PC-3 (cell line): Measurements from ENCODE around the gene AUTS2. TPM values are rescaled to one million over a fixed set of nuclear protein-coding genes. Genes with fewer than 3 reads are reported as not detected.

ENCODE experiments used
- ATAC-seq: fragments of 200-7000 bp; cut with Tn5 transposase; 2 replicates; pipeline ENCODE4 v1.9.1; 2020; ENCODE audit warnings: mild to moderate bottlenecking, moderate library complexity
- BruUV-seq: library from RNA; stranded (reverse); fragments of 400-500 nt; replicated peaks from 2 replicates; lab custom pipeline; 2021; lab: Mats Ljungman, UMichigan
- CTCF ChIA-PET: fragments of 300-600 bp; sonication (Branson Sonifier 250); formaldehyde crosslinking; loops from one replicate; lab custom pipeline; 2022; ENCODE audit warnings: antibody characterized with exemption; lab: Charles Lee
- POLR2A ChIA-PET: fragments of 300-600 bp; sonication (Branson Sonifier 250); formaldehyde crosslinking; loops from one replicate; lab custom pipeline; 2022; ENCODE audit warnings: antibody characterized with exemption; ENCODE audit not compliant: unreplicated experiment; lab: Charles Lee
- DNase-seq: peaks from one replicate; pipeline ENCODE4 v3.0.0-alpha.2; 2015
- H2AFZ ChIP-seq: fragments of 300-600 bp; sonication (generic); 2 replicates; pipeline ENCODE4 v1.6.0; 2016; ENCODE audit warnings: antibody characterized with exemption, low read length
- H3F3A ChIP-seq: fragments of 300-600 bp; sonication (generic); one replicate; pipeline ENCODE4 v1.6.0; 2017; ENCODE audit warnings: antibody characterized with exemption, low read length, control low read depth, mild to moderate bottlenecking; ENCODE audit not compliant: unreplicated experiment
- H3K27ac ChIP-seq: fragments of 300-600 bp; sonication (generic); 2 replicates; pipeline ENCODE4 v1.5.1; 2016; ENCODE audit warnings: mild to moderate bottlenecking, low read length
- H3K27me3 ChIP-seq: fragments of 300-600 bp; sonication (generic); 2 replicates; pipeline ENCODE4 v1.6.1; 2016; ENCODE audit warnings: low read length, mixed read lengths
- H3K36me3 ChIP-seq: fragments of 300-600 bp; sonication (generic); 2 replicates; pipeline ENCODE4 v1.6.1; 2016; ENCODE audit warnings: low read depth, mixed run types, low read length, mixed read lengths
- H3K4me1 ChIP-seq: fragments of 300-600 bp; sonication (generic); 2 replicates; pipeline ENCODE4 v1.5.1; 2016; ENCODE audit warnings: low read length; ENCODE audit not compliant: insufficient read depth
- H3K4me2 ChIP-seq: fragments of 300-600 bp; sonication (generic); 2 replicates; pipeline ENCODE4 v1.6.0; 2016; ENCODE audit warnings: low read length
- H3K4me3 ChIP-seq: fragments of 300-600 bp; sonication (generic); 2 replicates; pipeline ENCODE4 v1.5.1; 2016; ENCODE audit warnings: mild to moderate bottlenecking, low read length, mixed read lengths
- H3K79me2 ChIP-seq: fragments of 300-600 bp; sonication (generic); 2 replicates; pipeline ENCODE4 v1.6.1; 2017; ENCODE audit warnings: low read length, mixed read lengths
- H3K9ac ChIP-seq: fragments of 300-600 bp; sonication (generic); 2 replicates; pipeline ENCODE4 v1.6.0; 2016; ENCODE audit warnings: mild to moderate bottlenecking, low read length
- H3K9me2 ChIP-seq: fragments of 300-600 bp; sonication (generic); replicated peaks from 2 replicates; pipeline ENCODE4 v1.6.1; 2016; ENCODE audit warnings: mixed run types, low read length, mixed read lengths
- H3K9me3 ChIP-seq: fragments of 300-600 bp; sonication (generic); 2 replicates; pipeline ENCODE4 v1.6.1; 2016; ENCODE audit warnings: low read length, mixed read lengths
- H4K20me1 ChIP-seq: fragments of 300-600 bp; sonication (generic); 2 replicates; pipeline ENCODE4 v1.6.1; 2016; ENCODE audit warnings: low read length, mixed read lengths
- EZH2 ChIP-seq: fragments of 300-600 bp; sonication (generic); IDR thresholded peaks from one replicate; pipeline ENCODE4 v1.6.1; 2017; ENCODE audit warnings: antibody characterized with exemption, mild to moderate bottlenecking, low read length; ENCODE audit not compliant: unreplicated experiment
- EZH2phosphoT487 ChIP-seq: fragments of 300-600 bp; sonication (generic); IDR thresholded peaks from 2 replicates; pipeline ENCODE4 v1.6.1; 2018; ENCODE audit warnings: mild to moderate bottlenecking, antibody characterized with exemption, low read length, borderline replicate concordance
- intact Hi-C: fragments of 100-400 bp; cut with micrococcal nuclease; formaldehyde crosslinking; loops from 2 replicates; pipeline ENCODE4 v1.9.0; 2023
- total RNA-seq: library from RNA; depleted of rRNA; stranded (reverse); fragments of >200 nt; gene quantifications from 2 replicates; pipeline ENCODE4 v1.2.3, GENCODE V29; 2014
- TF ChIP-seq, protein P1 (sequence below): fragments of 300-600 bp; sonication (generic); conservative IDR thresholded peaks from 2 replicates; pipeline ENCODE4 v1.5.1; 2017; ENCODE audit warnings: antibody characterized with exemption, low read depth, mild to moderate bottlenecking, low read length

Gene AUTS2
- total RNA-seq, 1 experiment from 2014 or later = not detected

DNA sequence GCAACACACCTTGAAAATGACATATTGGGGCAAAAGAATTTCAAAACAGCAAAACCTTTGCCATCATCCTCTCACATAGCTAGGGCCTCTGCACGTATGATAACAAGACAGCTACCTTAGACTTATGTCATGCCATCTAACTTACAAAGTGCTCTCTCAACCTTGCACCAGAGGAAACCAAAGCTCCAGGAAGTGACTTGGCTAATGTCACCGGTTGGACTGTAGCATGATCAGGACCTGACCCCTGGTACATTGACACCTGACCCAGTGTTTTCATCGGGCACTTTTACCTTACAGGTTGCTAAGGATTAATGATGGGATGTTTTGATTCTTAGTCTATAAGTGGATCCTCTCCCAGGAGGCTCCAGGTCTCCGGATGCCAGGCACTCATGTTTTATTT lies 1003.8 kb downstream of the AUTS2 start:
- ATAC-seq (no peak), DNase-seq (no peak)
- H3K27ac ChIP-seq = no peak overlapping the region
- intact Hi-C loops = no loop called here
- ChIA-PET CTCF (no interaction called here), POLR2A (no interaction called here)
- H3K27me3 ChIP-seq = no peaks in the 10 kb centered on the region
- no peaks in the 10 kb centered on the region for H3K9me3 ChIP-seq
- no peak overlapping the region for H3K9ac ChIP-seq
- H2AFZ ChIP-seq = no peak overlapping the region
- H3K9me2 ChIP-seq = no peaks in the 10 kb centered on the region
- H3K4me1 ChIP-seq = no peaks in the 10 kb centered on the region
- no peaks in the 10 kb centered on the region for H3F3A ChIP-seq
- TF ChIP-seq, protein P1, sequence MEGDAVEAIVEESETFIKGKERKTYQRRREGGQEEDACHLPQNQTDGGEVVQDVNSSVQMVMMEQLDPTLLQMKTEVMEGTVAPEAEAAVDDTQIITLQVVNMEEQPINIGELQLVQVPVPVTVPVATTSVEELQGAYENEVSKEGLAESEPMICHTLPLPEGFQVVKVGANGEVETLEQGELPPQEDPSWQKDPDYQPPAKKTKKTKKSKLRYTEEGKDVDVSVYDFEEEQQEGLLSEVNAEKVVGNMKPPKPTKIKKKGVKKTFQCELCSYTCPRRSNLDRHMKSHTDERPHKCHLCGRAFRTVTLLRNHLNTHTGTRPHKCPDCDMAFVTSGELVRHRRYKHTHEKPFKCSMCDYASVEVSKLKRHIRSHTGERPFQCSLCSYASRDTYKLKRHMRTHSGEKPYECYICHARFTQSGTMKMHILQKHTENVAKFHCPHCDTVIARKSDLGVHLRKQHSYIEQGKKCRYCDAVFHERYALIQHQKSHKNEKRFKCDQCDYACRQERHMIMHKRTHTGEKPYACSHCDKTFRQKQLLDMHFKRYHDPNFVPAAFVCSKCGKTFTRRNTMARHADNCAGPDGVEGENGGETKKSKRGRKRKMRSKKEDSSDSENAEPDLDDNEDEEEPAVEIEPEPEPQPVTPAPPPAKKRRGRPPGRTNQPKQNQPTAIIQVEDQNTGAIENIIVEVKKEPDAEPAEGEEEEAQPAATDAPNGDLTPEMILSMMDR = no peak
- TF ChIP-seq EZH2phosphoT487 (no peak), EZH2 (no peak)
- H4K20me1 ChIP-seq = no peaks in the 10 kb centered on the region
- H3K79me2 ChIP-seq = no peaks in the 10 kb centered on the region
- BruUV-seq = no TSS peak
- H3K36me3 ChIP-seq = no peaks in the 10 kb centered on the region
- H3K4me3 ChIP-seq = no peak overlapping the region
- no peak overlapping the region for H3K4me2 ChIP-seq

DNA sequence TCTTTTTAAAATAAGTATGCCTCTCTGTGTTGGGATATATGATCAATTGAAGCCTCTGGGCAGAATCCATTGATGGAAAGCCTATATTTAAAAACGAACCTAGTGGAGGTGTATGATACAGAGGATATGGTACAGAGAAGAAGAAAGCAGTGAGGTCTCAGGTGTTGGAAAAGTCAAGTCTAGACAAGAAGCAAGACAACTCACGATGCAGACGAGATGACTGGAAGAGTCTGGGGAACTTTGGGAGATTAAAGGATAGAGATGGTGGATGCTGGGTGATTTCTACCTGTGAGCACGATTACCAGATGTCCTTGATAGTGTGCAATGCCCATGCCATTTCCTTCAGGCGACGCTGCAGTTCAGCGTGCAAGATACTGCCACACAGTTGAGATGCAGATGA lies 1009.0 kb downstream of the AUTS2 start:
- Histone ChIP-seq H3K9ac (no peak overlapping the region), H3K4me2 (no peak overlapping the region), H3K9me2 (no peaks in the 10 kb centered on the region), H4K20me1 (no peaks in the 10 kb centered on the region), H3F3A (no peaks in the 10 kb centered on the region), H3K4me3 (no peak overlapping the region), H3K4me1 (no peaks in the 10 kb centered on the region), H3K27me3 (no peaks in the 10 kb centered on the region), H2AFZ (no peak overlapping the region), H3K9me3 (peaks cover 9% of the 10 kb centered on the region; the same call in 1 of the 2 replicates), H3K79me2 (no peaks in the 10 kb centered on the region), H3K36me3 (no peaks in the 10 kb centered on the region), H3K27ac (no peak overlapping the region)
- no peak for DNase-seq
- TF ChIP-seq EZH2 = no peak
- TF ChIP-seq, protein P1 = no peak
- TF ChIP-seq EZH2phosphoT487 = no peak
- intact Hi-C loops = no loop called here
- POLR2A ChIA-PET = no interaction called here
- ATAC-seq = no peak
- no TSS peak for BruUV-seq
- CTCF ChIA-PET = no interaction called here

DNA sequence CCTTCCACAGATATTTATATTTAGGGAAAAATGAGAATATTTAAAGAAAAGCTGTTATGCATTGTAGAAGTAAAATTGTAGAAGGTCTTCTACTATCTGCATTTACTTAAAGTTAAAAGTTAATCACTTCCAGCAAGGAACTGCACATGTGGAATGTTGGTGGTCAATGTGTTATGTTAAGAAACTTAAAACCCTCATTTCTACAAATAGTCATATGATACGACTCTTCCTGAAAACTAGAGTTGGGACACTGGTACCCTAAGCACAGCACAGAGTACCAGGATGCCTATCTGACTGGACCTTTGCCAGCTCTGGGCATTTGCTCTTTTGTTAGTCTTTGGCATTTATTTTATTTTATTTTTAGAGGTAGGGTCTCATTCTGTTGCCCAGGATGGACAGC lies 1009.5 kb downstream of the AUTS2 start:
- ChIA-PET POLR2A (no interaction called here), CTCF (no interaction called here)
- H2AFZ ChIP-seq = no peak overlapping the region
- TF ChIP-seq EZH2phosphoT487 (no peak), EZH2 (no peak)
- TF ChIP-seq, protein P1 = no peak
- no peaks in the 10 kb centered on the region for H3K36me3 ChIP-seq
- no peak overlapping the region for H3K27ac ChIP-seq
- no peaks in the 10 kb centered on the region for H3K4me1 ChIP-seq
- H3K4me2 ChIP-seq = no peak overlapping the region
- no peaks in the 10 kb centered on the region for H3F3A ChIP-seq
- no peaks in the 10 kb centered on the region for H3K79me2 ChIP-seq
- H4K20me1 ChIP-seq = no peaks in the 10 kb centered on the region
- H3K9me2 ChIP-seq = no peaks in the 10 kb centered on the region
- H3K27me3 ChIP-seq = no peaks in the 10 kb centered on the region
- no peak for DNase-seq
- ATAC-seq = no peak
- no peak overlapping the region for H3K4me3 ChIP-seq
- intact Hi-C loops = no loop called here
- peaks cover 9% of the 10 kb centered on the region; the same call in 1 of the 2 replicates for H3K9me3 ChIP-seq
- BruUV-seq = no TSS peak
- no peak overlapping the region for H3K9ac ChIP-seq
